T-cell (primary cell): ENCODE results near the gene GPATCH4. TPM values are rescaled to one million over a fixed set of nuclear protein-coding genes. Genes with fewer than 3 reads are reported as not detected.
A peak's percentile ranks its signal among the peaks of the same experiment; 100 is the strongest.
"Not testable (repeated sequence)": the region's sequence is repeated elsewhere in the genome, so short reads cannot be mapped to it uniquely, and the experiment has no call there.

Experiments
- ATAC-seq, 4 experiments: fragments of 200-7000 bp in 3 of 4; fragments of 150-1000 bp in 1 of 4; cut with Tn5 transposase; replicated peaks in 1 of 4; 1 replicate in 3 of 4; 2 replicates in 1 of 4; pipeline ENCODE4 v1.10.0; 2021; ENCODE audit warnings: moderate library complexity in 3 of 4, mild to moderate bottlenecking in 2 of 4, moderate number of reproducible peaks in 1 of 4
- CTCF ChIA-PET, 2 donors: fragments of 300-600 bp; sonication (Branson Sonifier 250); formaldehyde crosslinking; loops; one replicate each; lab custom pipeline; 2022; ENCODE audit warnings: antibody characterized with exemption in 2 of 2; lab: Charles Lee
- POLR2A ChIA-PET, 2 donors: fragments of 300-600 bp; sonication (Branson Sonifier 250); formaldehyde crosslinking; loops; one replicate each; lab custom pipeline; 2022; ENCODE audit warnings: antibody characterized with exemption in 2 of 2; lab: Charles Lee
- DNase-seq, 35 experiments: peaks; one replicate each; pipeline versions ENCODE4 v3.0.0 to v3.0.0-alpha.2; 2013 to 2023
- H3K27ac ChIP-seq: one replicate; pipeline ENCODE4 v1.5.1; 2013; ENCODE audit warnings: low read length
- H3K27me3 ChIP-seq, 2 experiments: replicated peaks in 1 of 2; 1 replicate in 1 of 2; 2 replicates in 1 of 2; pipeline versions ENCODE4 v1.6.1 to v1.7.0; 2013; ENCODE audit warnings: low read length in 1 of 2, mixed read lengths in 1 of 2; ENCODE audit not compliant: control insufficient read depth in 2 of 2, insufficient read depth in 2 of 2; ENCODE audit errors: extremely low read depth in 1 of 2
- H3K36me3 ChIP-seq, 2 donors: 1 replicate in 1 of 2; 2 replicates in 1 of 2; pipeline versions ENCODE4 v1.6.1 to v1.7.0; 2013; ENCODE audit warnings: low read length in 1 of 2; ENCODE audit not compliant: control insufficient read depth in 2 of 2, insufficient read depth in 1 of 2; ENCODE audit errors: extremely low read depth in 1 of 2
- H3K4me1 ChIP-seq, 2 experiments: 1 replicate in 1 of 2; 2 replicates in 1 of 2; pipeline versions ENCODE4 v1.6.1 to v1.7.0; 2013; ENCODE audit warnings: low read length in 2 of 2, mixed read lengths in 1 of 2; ENCODE audit not compliant: insufficient read depth in 2 of 2, control insufficient read depth in 1 of 2; ENCODE audit errors: extremely low read depth in 1 of 2
- H3K4me3 ChIP-seq, 2 donors: 1 replicate in 1 of 2; 2 replicates in 1 of 2; pipeline versions ENCODE4 v1.5.1 to v1.7.0; 2013; ENCODE audit warnings: mild to moderate bottlenecking in 2 of 2, low read length in 1 of 2, moderate library complexity in 1 of 2; ENCODE audit not compliant: control insufficient read depth in 1 of 2; ENCODE audit errors: extremely low read depth in 1 of 2
- H3K9me3 ChIP-seq: 2 replicates; pipeline ENCODE4 v1.7.0; 2013
- H3K27ac Mint-ChIP-seq, 2 donors: one replicate each; pipeline ENCODE4 v1.8.0; 2020 to 2021; ENCODE audit warnings: mild to moderate bottlenecking in 2 of 2, mixed read lengths in 2 of 2
- H3K27me3 Mint-ChIP-seq, 2 donors: one replicate each; pipeline ENCODE4 v1.8.0; 2021 to 2022; ENCODE audit warnings: mixed read lengths in 2 of 2
- H3K36me3 Mint-ChIP-seq: one replicate; pipeline ENCODE4 v1.8.0; 2021; ENCODE audit warnings: mixed read lengths
- H3K4me1 Mint-ChIP-seq, 3 donors: one replicate each; pipeline ENCODE4 v1.8.0; 2020 to 2022; ENCODE audit warnings: mixed read lengths in 3 of 3, mild to moderate bottlenecking in 1 of 3
- H3K4me3 Mint-ChIP-seq, 3 donors: one replicate each; pipeline ENCODE4 v1.8.0; 2020 to 2022; ENCODE audit warnings: mild to moderate bottlenecking in 3 of 3, mixed read lengths in 3 of 3, moderate library complexity in 3 of 3
- H3K9me3 Mint-ChIP-seq, 3 donors: one replicate each; pipeline ENCODE4 v1.8.0; 2020 to 2022; ENCODE audit warnings: mixed read lengths in 3 of 3
- WGBS: methylation state at CpG from one replicate; pipeline ENCODE4 v1.1.5; 2013; ENCODE audit warnings: missing lambda C conversion rate; ENCODE audit not compliant: insufficient coverage; 5-methylcytosine and 5-hydroxymethylcytosine counted together
- total RNA-seq, 35 experiments: library from RNA in 6 of 35; stranded (reverse) in 6 of 35; fragments of 120-200 nt in 1 of 35; gene quantifications; one replicate each; pipeline versions ENCODE4 v1.2.1 to v1.2.4 and lab custom pipeline; 2013 to 2026

The GPATCH4 gene
- total RNA-seq, 5 donors from 2014 or later (not counting 1 experiment from before 2014, with no cell fraction given), result 34.3 to 41.6 (median 40.6) TPM

GRCh38 chr1:156631152-156631551 lies 29.9 kb upstream of the GPATCH4 start:
- DNase-seq, H3K9me3 Mint-ChIP-seq, H3K4me3 ChIP-seq, H3K27ac Mint-ChIP-seq, H3K4me3 Mint-ChIP-seq, H3K36me3 Mint-ChIP-seq, H3K4me1 ChIP-seq, H3K4me1 Mint-ChIP-seq, H3K36me3 ChIP-seq, POLR2A ChIA-PET, H3K9me3 ChIP-seq, H3K27ac ChIP-seq, ATAC-seq: not testable (repeated sequence)
- CTCF ChIA-PET, result interaction anchor here (0.6 to 0.7 kb wide), 3 partner anchors 9 to 245 kb away, joined by 3 to 10 read pairs (median 3); no protein-coding TSS in a partner anchor
- H3K27me3 Mint-ChIP-seq, result peaks cover 48 to 58% of the 10 kb centered on the region in 2 donors
- 87% methylated on average over 3 of the region's 9 CpGs for WGBS
- peaks cover 3 to 50% of the 10 kb centered on the region in 2 experiments for H3K27me3 ChIP-seq

GRCh38 chr1:156629823-156630449 lies 28.7 kb upstream of the GPATCH4 start:
- Histone ChIP-seq H3K36me3 (no peaks in the 10 kb centered on the region), H3K9me3 (no peaks in the 10 kb centered on the region), H3K27me3 (peaks cover 3 to 53% of the 10 kb centered on the region in 2 experiments), H3K27ac (no peak overlapping the region), H3K4me3 (no peak overlapping the region), H3K4me1 (peaks cover 0 to 11% of the 10 kb centered on the region in 2 experiments)
- Mint-ChIP-seq H3K4me1 (peaks cover 8 to 10% (median 9%) of the 10 kb centered on the region in 3 donors), H3K27me3 (peaks cover 49 to 63% of the 10 kb centered on the region in 2 donors), H3K27ac (no peak overlapping the region), H3K4me3 (no peak overlapping the region), H3K9me3 (no peaks in the 10 kb centered on the region), H3K36me3 (no peaks in the 10 kb centered on the region)
- WGBS, result no CpG with 5 or more reads among the region's 8 CpGs
- ChIA-PET POLR2A (no interaction called here), CTCF (no interaction called here)
- ATAC-seq, result no peak
- no peak for DNase-seq

- H3K9me3 ChIP-seq, result no peaks in the 10 kb centered on the region
- Mint-ChIP-seq H3K4me1 (peaks cover 13 to 17% (median 14%) of the 10 kb centered on the region in 3 donors), H3K4me3 (no peak overlapping the region), H3K27me3 (peaks cover 44 to 60% of the 10 kb centered on the region in 2 donors), H3K9me3 (no peaks in the 10 kb centered on the region), H3K36me3 (no peaks in the 10 kb centered on the region), H3K27ac (no peak overlapping the region)
- POLR2A ChIA-PET, result no interaction called here
- CTCF ChIA-PET, result interaction anchor here (0.6 to 1.5 kb wide), 19 partner anchors 14 to 683 kb away, joined by 3 to 10 read pairs (median 4); partner anchors contain the start of genes BCAN (in 1 of the 2) and NES (in 1 of the 2)
- no CpG with 5 or more reads among the region's 2 CpGs for WGBS
- H3K4me1 ChIP-seq, result peaks cover 0 to 24% of the 10 kb centered on the region in 2 experiments
- no peak overlapping the region for H3K4me3 ChIP-seq
- no peaks in the 10 kb centered on the region for H3K36me3 ChIP-seq
- peak in 1 of 4 experiments; percentile 40 for ATAC-seq
- H3K27ac ChIP-seq, result no peak overlapping the region
- H3K27me3 ChIP-seq, result peaks cover 13 to 63% of the 10 kb centered on the region in 2 experiments
- DNase-seq, result peak in 6 of 35 experiments; percentile 14 to 64 (median 27)
Measured at GRCh38 chr1:156627313-156627880, 26.1 kb upstream of the GPATCH4 start.

GRCh38 chr1:156626079-156626438 lies 24.8 kb upstream of the GPATCH4 start:
- Mint-ChIP-seq H3K4me1 (peaks cover 13 to 17% (median 14%) of the 10 kb centered on the region in 3 donors), H3K27ac (peak overlapping the region in 1 of 2 donors; percentile 15), H3K4me3 (peak overlapping the region in 2 of 3 donors; percentile 67 to 69), H3K36me3 (no peaks in the 10 kb centered on the region), H3K9me3 (no peaks in the 10 kb centered on the region), H3K27me3 (peaks cover 47 to 60% of the 10 kb centered on the region in 2 donors)
- CTCF ChIA-PET, result interaction anchor here (0.5 to 1.4 kb wide), 9 partner anchors 9 to 483 kb away, joined by 3 to 5 read pairs (median 4); partner anchors contain the start of gene NES (in 1 of the 2)
- DNase-seq (no peak), ATAC-seq (no peak)
- POLR2A ChIA-PET, result no interaction called here
- Histone ChIP-seq H3K36me3 (no peaks in the 10 kb centered on the region), H3K27me3 (peaks cover 14 to 61% of the 10 kb centered on the region in 2 experiments), H3K4me3 (peak overlapping the region in 1 of 2 donors; percentile 60), H3K9me3 (no peaks in the 10 kb centered on the region), H3K4me1 (peaks cover 0 to 24% of the 10 kb centered on the region in 2 experiments), H3K27ac (no peak overlapping the region)
- no CpG with 5 or more reads among the region's 4 CpGs for WGBS

GRCh38 chr1:156625436-156626078 lies 24.3 kb upstream of the GPATCH4 start:
- 4% methylated on average over 28 of the region's 45 CpGs for WGBS
- ChIA-PET CTCF (interaction anchor here (0.7 to 1.0 kb wide), 2 partner anchors 12 to 55 kb away, joined by 3 read pairs; no protein-coding TSS in a partner anchor), POLR2A (no interaction called here)
- ATAC-seq (peak; percentile 61 to 75 (median 70)), DNase-seq (peak; percentile 21 to 84 (median 56))
- H3K27me3 ChIP-seq, result peaks cover 15 to 63% of the 10 kb centered on the region in 2 experiments
- peak overlapping the region; percentile 19 to 60 for H3K4me3 ChIP-seq
- H3K27ac ChIP-seq, result no peak overlapping the region
- peaks cover 13 to 17% (median 14%) of the 10 kb centered on the region in 3 donors for H3K4me1 Mint-ChIP-seq
- no peaks in the 10 kb centered on the region for H3K36me3 ChIP-seq
- H3K4me3 Mint-ChIP-seq, result peak overlapping the region; percentile 67 to 69 (median 69)
- H3K27me3 Mint-ChIP-seq, result peaks cover 47 to 59% of the 10 kb centered on the region in 2 donors
- peak overlapping the region in 1 of 2 donors; percentile 15 for H3K27ac Mint-ChIP-seq
- H3K9me3 Mint-ChIP-seq, result no peaks in the 10 kb centered on the region
- peaks cover 0 to 24% of the 10 kb centered on the region in 2 experiments for H3K4me1 ChIP-seq
- H3K36me3 Mint-ChIP-seq, result no peaks in the 10 kb centered on the region
- no peaks in the 10 kb centered on the region for H3K9me3 ChIP-seq
